NCI-H345 treated with DMSO at 0.1 percent for 48 hours (cell line): ENCODE results near the gene TRIM25.

Source experiments
- DNase-seq: peaks from one replicate; lab custom pipeline; 2025; ENCODE audit not compliant: unreplicated experiment; lab: John Stamatoyannopoulos, UW

The TRIM25 gene

GRCh38 chr17:56928586-56928985 lies 14.7 kb upstream of the TRIM25 start:
- no peak for DNase-seq

DNA sequence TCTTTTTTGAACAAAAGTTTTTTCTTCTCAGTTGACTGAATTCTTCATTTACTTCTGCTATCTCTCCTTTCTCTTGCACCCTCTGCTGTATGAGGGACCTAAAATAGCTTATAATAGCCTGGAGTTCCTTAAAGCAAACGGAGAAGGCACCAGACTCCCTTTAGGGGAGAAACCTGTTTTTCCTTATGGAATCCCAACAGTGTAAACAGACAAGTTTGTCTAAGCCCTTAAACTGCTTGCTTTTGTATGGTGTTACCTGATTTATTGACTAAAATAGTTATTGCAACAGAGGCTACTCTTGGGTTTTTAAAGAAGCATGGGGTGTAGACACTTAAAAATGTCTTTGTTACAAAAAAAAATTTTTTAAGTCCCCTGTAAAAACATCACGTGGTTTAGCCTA lies 12.9 kb upstream of the TRIM25 start:
- DNase-seq = no peak

DNA sequence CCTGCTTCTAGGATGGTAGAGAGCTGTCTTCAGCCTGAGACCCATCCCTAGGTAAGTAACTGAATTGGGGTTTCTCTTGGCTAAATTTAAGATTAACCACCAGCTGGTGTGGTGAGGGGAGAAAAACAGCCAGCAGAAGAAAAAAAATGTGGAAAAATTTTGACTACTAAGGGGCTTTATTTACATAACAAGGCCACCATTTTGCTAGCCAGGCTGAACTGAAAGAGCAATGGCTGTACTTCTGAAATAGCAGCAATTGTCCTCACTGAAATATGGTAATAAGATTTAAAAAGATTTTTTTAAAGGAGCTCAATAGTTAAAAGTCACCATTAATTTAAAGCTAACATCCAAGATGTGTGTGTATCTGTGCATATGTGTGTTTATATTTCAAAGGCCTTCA lies 12.4 kb upstream of the TRIM25 start:
- DNase-seq = no peak

DNA sequence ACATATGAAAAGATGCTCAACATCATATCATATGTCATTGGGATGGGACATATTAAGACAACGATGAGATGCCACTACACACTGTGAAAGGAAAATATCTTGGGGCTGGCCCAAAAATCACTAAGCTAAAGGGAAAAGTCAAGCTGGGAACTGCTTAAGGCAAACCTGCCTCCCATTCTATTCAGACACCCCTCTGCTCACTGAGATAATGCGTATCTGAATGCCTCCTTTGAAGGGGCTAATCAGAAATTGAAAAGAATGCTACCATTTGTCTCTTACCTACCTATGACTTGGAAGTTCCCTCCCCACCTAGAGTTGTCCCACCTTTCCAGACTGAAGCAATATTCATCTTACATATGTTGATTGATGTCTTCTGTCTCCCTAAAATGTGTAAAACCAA lies 11.2 kb upstream of the TRIM25 start:
- no peak for DNase-seq

DNA sequence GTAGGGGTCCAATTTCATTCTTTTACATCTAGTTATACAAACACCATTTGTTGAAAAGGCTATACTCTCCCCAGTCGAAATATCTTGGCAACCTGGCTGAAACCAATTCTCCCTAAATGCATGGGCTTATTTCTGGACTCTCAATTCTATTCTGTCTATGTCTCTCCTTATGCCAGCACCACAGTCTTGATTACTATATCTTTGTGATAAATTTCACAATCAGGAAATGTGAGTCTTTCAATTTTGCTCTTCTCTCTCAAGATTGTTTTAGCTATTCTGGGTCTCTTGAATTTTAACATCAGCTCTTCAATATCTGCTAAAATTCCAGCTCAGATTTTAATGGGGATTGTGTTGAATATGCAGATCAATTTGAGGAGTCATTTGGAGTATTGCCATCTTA lies 5.9 kb upstream of the TRIM25 start:
- no peak for DNase-seq

- DNase-seq = no peak
Observed at GRCh38 chr17:56918916-56919315, 5.1 kb upstream of the TRIM25 start.

DNA sequence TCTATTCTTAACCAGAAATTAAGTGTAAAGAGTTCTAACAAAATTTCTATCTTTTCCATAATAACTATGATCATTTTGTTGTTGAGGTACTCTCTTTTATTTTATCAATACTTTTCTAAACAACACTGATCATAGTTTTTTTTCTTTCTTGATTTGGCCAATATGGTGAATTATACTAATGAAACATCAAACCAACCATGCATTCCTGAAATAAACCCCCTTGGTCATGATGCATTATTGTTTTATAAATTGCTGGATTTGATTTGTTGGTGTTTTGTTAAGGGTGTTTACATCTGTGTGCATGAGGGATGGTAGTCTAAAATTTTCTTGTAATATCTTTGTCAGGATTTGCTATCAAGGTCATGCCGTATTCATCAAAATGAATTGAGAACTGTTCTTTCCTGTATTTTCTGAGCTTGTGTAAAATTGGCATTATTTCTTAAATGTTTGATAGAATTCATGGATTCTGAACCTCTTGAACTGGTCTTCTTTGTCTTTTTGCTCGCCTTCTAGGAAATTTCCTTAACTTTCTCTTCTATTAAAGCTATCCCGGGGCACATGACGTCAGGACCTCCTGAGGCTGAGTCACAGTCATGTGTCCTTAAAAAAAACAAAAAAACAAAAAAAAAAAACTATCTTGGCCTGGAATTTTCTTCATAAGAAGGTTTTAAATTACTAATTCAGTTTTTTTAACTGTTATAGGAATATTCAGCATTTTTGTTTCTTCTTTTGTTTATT lies 3.9 kb upstream of the TRIM25 start:
- DNase-seq = no peak

DNA sequence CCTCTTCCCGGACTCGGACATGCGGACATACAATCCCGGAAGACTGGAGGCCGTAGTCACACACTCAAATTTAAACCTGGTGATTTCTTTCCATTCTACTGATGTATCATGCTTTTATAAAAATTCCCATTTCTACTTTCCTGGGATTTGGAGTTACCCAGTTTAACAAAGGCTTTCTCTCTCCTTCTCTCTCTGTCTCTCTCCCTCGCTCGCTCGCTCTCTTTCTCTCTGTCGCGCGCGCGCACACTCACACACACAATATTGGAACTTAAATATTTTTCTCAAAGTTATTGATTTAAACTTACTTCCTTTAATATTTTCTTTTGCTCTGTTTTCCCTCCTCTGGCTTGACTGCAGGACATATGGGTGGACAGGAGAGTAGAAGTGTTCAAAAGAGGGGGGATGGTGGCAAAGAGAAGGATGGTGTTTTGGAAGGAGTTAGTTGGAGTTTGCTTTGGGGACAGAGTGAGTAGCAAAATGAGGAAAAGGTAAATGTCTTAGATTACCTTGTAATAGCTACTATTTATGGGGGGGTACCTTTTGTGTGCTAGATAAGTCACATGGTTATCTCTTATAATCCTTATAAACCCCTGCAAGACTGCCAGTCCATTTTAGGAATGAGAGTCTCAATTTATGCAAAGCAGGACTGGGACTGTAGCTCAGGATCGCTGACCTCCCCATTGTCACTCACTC lies 878 bp upstream of the TRIM25 start:
- peak; percentile 33 for DNase-seq

DNA sequence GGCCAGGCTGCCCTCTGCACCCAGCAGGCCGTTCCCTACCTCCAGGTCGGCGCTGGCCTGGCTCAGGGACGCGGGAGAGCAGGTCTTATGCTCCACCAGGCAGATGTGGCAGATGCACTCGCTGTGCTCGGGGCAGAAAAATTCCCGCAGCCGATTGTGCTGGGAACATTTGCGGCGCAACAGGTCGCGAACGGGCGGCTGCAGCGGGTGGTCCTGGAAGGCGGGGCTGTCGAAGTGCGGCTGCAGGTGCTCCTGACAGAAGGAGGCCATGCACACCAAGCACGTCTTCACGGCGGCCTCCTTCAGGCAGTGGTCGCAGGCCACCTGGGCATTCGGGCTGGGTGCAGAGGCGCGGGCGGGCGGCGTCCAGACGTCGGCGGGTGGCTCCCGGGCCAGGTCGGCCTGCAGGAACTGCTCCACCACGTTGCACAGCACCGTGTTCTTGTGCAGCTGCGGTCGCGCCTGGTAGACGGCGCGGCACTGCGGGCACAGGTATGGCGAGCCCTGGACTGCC lies 439 bp downstream of the TRIM25 start:
- peak; percentile 16 for DNase-seq

DNA sequence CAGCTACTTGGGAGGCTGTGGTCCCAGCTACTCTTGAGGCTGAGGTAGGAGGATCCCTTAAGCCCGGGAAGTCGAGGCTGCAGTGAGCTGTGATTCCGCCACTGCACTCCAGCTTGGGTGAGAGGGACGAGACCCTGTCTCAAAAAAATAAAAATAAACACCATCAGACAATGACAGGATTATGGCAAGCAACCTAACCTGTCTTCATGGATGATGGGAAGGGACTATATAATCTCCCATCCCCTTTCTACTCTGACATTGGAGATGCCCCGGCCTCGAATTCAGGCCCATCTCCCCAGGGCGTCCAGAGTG lies 893 bp downstream of the TRIM25 start:
- no peak for DNase-seq

- no peak for DNase-seq
Observed at GRCh38 chr17:56912105-56912999, 1.5 kb downstream of the TRIM25 start.

GRCh38 chr17:56910509-56911235 lies 3.2 kb downstream of the TRIM25 start:
- no peak for DNase-seq

- DNase-seq = no peak
Observed at GRCh38 chr17:56909742-56910508, 3.9 kb downstream of the TRIM25 start.

DNA sequence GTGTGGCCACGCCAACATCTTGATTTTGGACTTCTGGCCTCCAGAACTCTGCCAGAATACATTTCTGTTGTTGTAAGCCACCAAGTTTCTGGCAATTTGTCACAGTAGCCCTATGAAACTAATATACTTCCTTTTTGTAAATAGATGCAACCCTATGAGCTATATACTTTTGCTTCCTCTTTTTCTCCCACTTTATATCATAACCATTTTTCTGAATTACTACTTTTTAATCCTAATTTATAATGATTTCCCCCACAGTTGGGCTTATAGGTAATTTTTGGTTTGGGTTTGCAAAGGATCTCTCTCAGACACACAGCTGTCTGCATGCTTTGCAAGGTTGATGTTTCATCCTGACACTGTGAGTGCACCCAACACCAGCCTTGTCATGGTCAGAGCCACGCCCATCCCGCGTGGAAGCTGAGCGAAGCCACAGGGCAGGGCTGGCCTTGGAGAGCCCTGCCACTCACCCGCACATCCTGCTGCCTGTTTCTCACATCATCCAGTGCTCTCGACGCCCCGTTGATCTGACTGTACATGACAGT lies 5.8 kb downstream of the TRIM25 start:
- no peak for DNase-seq

GRCh38 chr17:56903560-56903959 lies 10.3 kb downstream of the TRIM25 start:
- no peak for DNase-seq

DNA sequence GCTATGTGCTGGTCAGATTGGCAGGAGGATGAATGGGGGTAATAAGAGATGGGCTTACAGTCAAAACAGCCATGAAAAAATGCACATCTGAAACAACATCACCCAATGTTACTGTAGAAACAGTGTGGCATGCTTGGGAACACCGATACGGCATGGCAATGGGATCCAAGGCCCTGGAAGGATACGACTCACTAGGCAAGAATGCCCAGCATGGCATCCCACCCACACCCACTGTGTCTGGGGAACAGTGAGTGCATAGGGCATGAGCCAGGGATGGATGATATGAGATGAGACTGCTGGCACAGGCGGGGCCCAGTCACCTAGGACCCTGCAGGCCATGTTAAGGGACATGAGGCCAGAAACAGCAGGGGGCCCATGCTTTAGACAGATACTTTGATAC lies 11.5 kb downstream of the TRIM25 start:
- no peak for DNase-seq

DNA sequence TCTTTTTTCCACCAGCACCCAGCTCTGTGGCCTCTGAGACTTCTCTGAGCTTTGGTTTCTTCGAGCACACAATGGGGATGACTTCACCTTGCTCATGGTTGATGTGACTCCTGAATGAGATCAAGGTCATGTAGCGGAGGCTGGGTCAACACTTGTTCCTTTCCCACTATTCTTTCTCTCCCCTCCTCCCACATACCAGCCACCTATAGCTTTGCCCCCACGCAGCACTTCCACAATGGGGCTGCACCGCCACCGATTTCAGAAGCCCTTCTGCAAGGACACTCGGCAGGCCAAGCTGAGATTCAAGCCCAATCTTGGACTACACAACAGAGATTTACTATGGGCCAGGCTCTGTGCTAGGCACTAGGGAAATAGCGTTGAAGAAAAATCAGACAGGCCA lies 14.4 kb downstream of the TRIM25 start:
- no peak for DNase-seq

DNA sequence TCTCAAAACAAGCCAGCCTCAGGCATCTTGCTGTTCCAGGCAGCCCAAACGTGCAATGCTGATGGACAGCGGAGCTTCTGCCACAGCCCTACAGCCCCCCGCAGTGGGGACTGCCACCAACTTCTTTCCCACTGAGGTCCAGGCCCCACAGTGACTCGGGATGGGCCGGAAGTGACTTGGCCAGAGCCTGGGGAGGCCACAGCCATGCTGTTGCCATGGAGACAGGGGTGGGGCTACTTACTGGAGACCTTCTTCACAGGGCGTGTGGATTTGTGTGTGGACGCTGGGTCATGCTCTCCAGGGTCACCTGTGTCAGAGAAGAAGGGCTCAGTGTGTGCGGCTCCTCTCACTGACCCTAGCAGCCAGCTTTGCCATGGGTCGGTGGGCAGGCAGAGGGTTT lies 15.0 kb downstream of the TRIM25 start:
- DNase-seq = no peak

DNA sequence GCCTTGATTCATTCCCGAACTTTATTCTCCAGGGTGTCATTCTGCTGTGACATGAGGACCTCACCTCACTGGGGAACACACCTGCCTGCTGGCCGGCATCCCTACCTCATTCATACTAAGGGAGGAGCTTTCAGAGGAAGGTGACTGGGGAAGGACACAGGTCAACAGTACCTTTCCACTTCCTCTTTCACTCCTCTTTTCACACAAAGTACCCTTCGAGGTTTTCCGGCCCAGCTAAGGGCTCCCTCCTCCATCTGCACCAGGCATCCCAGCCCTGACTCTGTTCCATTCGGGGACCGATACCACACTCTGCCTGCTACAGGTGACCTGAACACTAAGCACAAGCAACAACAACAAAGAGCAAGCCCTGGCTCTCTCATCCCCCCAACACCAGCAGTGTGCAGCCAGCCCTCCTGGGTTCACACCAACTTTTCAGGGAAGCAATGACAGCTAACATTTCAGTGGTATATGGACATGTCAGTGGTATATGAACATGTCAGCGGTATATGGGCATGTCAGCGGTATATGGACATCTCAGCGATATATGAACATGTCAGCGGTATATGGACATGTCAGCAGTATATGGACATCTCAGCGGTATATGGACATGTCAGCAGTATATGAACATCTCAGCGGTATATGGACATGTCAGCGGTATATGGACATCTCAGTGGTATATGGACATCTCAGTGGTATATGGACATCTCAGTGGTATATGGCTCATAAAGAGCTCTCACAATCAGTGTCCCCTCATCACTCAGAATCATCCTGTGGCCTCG lies 16.0 kb downstream of the TRIM25 start:
- no peak for DNase-seq
